ENCODE data around the gene GMCL2. TPM values are rescaled to one million over a fixed set of nuclear protein-coding genes. Genes with fewer than 3 reads are reported as not detected.

The GMCL2 gene
- total RNA-seq, 1 donor from 2014 or later = not detected

DNA sequence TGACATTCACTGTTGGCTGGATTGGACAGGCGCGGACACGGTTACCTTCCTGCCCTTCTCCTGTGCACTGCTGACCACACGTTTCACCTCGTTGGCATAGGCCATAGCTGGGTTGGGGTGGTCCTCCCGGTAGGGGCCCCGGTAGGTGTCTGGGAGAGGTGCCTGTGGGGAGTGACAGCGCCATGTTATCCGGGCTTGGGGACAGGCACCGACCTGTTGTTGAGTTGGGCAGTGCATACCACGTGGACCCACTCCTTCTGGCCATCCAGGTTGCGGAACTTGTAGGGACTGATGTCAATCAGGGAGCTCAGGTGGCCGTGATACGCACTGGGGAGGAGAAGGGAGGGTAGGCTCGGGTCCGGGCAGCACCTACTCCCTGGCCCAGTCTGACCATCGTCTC is 37.2 kb upstream of the GMCL2 start:
- Histone ChIP-seq H3K4me3 (no peak overlapping the region), H3K27me3 (no peaks in the 10 kb centered on the region), H3K27ac (no peak overlapping the region), H3K4me1 (peaks cover 2% of the 10 kb centered on the region), H3K9me3 (no peaks in the 10 kb centered on the region), H3K36me3 (peaks cover 68% of the 10 kb centered on the region)
- ATAC-seq (no peak), DNase-seq (no peak)
- intact Hi-C loops (cut with DNase I) = no loop called here
- TF ChIP-seq, protein P1, sequence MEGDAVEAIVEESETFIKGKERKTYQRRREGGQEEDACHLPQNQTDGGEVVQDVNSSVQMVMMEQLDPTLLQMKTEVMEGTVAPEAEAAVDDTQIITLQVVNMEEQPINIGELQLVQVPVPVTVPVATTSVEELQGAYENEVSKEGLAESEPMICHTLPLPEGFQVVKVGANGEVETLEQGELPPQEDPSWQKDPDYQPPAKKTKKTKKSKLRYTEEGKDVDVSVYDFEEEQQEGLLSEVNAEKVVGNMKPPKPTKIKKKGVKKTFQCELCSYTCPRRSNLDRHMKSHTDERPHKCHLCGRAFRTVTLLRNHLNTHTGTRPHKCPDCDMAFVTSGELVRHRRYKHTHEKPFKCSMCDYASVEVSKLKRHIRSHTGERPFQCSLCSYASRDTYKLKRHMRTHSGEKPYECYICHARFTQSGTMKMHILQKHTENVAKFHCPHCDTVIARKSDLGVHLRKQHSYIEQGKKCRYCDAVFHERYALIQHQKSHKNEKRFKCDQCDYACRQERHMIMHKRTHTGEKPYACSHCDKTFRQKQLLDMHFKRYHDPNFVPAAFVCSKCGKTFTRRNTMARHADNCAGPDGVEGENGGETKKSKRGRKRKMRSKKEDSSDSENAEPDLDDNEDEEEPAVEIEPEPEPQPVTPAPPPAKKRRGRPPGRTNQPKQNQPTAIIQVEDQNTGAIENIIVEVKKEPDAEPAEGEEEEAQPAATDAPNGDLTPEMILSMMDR (IDR thresholded peaks at IDR 0.05) = no peak

DNA sequence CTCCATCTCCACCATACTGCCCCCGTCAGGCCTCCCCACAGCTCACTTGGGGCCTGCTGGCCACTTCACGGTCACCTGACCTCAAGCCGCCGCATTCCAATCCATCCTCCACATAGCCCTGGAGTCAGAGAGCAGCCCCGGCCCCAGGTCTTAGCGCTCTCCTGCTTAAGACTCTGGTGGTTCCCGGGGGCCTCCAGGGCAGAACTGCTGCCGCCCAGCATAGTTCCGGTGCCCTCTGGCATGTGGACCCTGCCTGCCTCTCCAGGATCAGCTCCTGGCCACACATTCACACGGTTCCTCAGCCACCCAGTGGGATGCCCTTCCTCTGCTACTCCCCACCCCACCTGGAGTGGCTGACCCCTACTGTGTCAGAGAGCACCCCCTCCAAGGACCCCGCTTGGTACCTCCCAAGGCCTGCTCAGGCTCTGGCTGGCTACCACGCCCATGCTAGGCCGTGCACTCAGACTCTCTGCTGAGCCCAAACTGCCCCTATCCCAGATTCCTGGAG is 36.7 kb upstream of the GMCL2 start:
- peaks cover 68% of the 10 kb centered on the region for H3K36me3 ChIP-seq
- TF ChIP-seq, protein P1 (IDR thresholded peaks at IDR 0.05) = no peak
- H3K4me1 ChIP-seq = no peaks in the 10 kb centered on the region
- no peak overlapping the region for H3K27ac ChIP-seq
- DNase-seq (no peak), ATAC-seq (peak; percentile 83)
- H3K4me3 ChIP-seq = no peak overlapping the region
- intact Hi-C loops (cut with DNase I) = no loop called here
- no peaks in the 10 kb centered on the region for H3K27me3 ChIP-seq
- H3K9me3 ChIP-seq = no peaks in the 10 kb centered on the region

DNA sequence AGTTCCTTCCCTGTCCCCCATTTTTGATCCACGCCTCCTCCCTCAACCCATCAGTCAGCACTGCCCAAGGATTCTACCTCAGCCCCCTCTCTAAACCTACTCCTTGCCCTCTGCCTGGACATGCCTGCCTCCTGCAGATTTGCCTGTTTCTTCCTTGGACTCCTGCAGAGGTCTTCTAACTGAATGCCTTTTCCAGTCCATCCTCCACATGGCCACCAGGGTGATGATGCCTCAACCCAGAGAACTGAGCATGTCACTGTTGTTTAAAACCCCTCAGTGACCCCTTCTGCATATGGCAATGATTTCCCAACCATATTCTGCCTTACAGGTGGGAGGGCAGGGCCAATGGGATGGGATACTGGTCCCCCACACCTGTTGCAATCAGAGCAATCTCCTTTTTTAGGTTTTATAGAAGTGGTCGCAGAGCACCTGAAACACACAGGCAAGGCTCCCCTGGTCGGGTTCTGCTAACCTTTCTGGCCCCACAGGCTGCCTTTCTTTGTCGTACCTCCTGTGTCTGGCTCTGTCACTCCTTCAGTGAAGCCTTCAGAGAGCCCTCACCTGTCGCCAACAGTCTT is 36.1 kb upstream of the GMCL2 start:
- Histone ChIP-seq H3K27me3 (no peaks in the 10 kb centered on the region), H3K27ac (no peak overlapping the region), H3K9me3 (no peaks in the 10 kb centered on the region), H3K36me3 (peaks cover 68% of the 10 kb centered on the region), H3K4me3 (no peak overlapping the region), H3K4me1 (no peaks in the 10 kb centered on the region)
- intact Hi-C loops (cut with DNase I) = no loop called here
- ATAC-seq (no peak), DNase-seq (no peak)
- TF ChIP-seq, protein P1 (IDR thresholded peaks at IDR 0.05) = no peak

DNA sequence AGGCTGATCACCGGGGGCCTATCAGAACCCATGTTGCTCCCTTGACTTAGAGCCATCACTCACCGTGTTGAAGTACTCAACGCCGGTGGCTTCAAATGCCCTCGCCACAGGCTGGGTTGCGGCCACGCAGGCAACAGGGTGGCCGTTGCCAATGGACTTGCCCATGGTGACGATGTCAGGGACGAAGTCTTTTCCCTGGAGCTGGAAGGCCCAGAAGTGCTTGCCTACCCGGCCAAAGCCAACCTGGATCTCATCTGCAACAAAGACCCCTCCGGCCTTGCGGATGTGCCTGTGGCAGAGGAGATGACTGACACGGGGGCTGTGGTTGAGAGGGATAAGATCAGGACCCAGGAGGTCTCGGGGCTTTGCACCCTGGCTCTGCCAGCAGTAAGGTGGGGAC is 35.1 kb upstream of the GMCL2 start:
- intact Hi-C loops (cut with DNase I) = no loop called here
- peaks cover 62% of the 10 kb centered on the region for H3K36me3 ChIP-seq
- no peaks in the 10 kb centered on the region for H3K4me1 ChIP-seq
- no peaks in the 10 kb centered on the region for H3K27me3 ChIP-seq
- TF ChIP-seq, protein P1 (IDR thresholded peaks at IDR 0.05) = no peak
- no peak overlapping the region for H3K27ac ChIP-seq
- H3K4me3 ChIP-seq = no peak overlapping the region
- DNase-seq (no peak), ATAC-seq (no peak)
- H3K9me3 ChIP-seq = no peaks in the 10 kb centered on the region

DNA sequence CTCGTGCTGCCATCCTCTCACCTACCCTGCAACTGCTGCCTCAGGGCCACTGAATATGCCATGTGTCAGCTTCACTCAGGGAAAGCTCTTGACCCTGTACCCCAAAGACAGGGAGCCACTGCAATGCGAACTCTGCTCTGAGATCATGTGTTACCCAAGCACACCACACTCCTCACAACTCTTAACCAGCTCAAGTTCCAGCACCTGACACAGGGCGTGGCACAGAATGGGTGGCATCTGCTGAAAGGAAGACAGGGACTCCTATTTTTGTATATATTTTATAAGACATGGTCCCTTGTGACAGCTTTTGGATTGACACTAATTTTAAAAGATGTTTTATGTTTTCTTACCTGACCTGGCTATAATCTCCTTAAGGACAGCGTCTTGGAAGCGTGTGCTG is 34.7 kb upstream of the GMCL2 start:
- Histone ChIP-seq H3K27ac (no peak overlapping the region), H3K4me1 (no peaks in the 10 kb centered on the region), H3K4me3 (no peak overlapping the region), H3K36me3 (peaks cover 65% of the 10 kb centered on the region), H3K27me3 (no peaks in the 10 kb centered on the region), H3K9me3 (no peaks in the 10 kb centered on the region)
- intact Hi-C loops (cut with DNase I) = no loop called here
- no peak for DNase-seq
- TF ChIP-seq, protein P1 (IDR thresholded peaks at IDR 0.05) = no peak
- no peak for ATAC-seq

DNA sequence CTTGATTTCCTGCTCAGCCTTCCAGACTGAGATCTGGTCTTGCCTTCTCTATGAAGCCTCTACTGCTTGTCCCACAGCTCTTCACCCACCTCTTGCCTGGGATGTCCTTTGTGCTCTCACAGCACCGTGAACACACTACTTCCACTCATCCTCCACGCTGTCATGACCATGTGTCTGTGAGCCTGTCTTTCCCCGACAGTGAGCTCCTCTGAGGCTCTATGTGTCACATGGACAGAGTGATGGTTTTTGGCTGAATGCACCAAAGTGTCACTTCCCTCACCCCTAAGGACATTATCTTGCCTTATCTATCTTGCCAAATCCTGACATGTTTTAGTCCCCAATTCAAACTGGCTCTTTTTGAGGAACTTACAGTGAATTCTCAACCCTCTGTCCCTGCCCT is 34.1 kb upstream of the GMCL2 start:
- TF ChIP-seq, protein P1 (IDR thresholded peaks at IDR 0.05) = no peak
- no peaks in the 10 kb centered on the region for H3K4me1 ChIP-seq
- no peaks in the 10 kb centered on the region for H3K9me3 ChIP-seq
- ATAC-seq (peak; percentile 29), DNase-seq (no peak)
- peaks cover 70% of the 10 kb centered on the region for H3K36me3 ChIP-seq
- no peak overlapping the region for H3K4me3 ChIP-seq
- no peak overlapping the region for H3K27ac ChIP-seq
- no peaks in the 10 kb centered on the region for H3K27me3 ChIP-seq
- intact Hi-C loops (cut with DNase I) = no loop called here

Data from upper lobe of right lung (tissue), 1 donor.